ENCODE results near the gene EFHD2.

The EFHD2 gene

DNA sequence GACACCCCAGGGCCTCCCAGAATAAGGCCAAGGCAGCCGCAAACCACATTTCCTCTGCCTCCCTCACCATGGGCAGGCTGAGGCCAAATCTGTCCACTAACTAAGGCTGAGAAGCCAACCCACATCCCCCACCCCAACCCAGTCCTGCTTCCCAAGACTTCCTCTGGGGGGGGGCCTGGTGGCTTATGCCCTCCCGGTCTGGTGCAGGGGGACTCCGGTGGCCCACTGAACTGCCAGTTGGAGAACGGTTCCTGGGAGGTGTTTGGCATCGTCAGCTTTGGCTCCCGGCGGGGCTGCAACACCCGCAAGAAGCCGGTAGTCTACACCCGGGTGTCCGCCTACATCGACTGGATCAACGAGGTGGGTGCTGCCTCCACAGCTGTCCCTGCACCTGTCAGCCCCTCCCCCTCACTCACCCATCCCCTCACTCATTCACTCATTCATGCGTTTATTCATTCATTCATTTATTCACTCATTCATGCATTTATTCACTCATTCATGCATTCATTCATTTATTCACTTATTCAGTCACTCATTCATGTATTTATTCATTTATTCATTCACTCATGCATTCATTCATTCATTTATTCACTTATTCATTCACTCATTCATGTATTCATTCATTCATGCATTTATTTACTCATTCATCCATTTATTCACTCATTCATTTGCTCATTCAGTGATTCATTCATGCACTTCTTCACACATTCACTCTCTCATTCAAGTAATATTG, 35.9 kb downstream of the EFHD2 start:
- no peak overlapping the region for H3K4me3 ChIP-seq (ENCODE audit: low read depth, low read length)
- DNase-seq (ENCODE audit: low read depth), result no peak
- TF ChIP-seq, protein P1, sequence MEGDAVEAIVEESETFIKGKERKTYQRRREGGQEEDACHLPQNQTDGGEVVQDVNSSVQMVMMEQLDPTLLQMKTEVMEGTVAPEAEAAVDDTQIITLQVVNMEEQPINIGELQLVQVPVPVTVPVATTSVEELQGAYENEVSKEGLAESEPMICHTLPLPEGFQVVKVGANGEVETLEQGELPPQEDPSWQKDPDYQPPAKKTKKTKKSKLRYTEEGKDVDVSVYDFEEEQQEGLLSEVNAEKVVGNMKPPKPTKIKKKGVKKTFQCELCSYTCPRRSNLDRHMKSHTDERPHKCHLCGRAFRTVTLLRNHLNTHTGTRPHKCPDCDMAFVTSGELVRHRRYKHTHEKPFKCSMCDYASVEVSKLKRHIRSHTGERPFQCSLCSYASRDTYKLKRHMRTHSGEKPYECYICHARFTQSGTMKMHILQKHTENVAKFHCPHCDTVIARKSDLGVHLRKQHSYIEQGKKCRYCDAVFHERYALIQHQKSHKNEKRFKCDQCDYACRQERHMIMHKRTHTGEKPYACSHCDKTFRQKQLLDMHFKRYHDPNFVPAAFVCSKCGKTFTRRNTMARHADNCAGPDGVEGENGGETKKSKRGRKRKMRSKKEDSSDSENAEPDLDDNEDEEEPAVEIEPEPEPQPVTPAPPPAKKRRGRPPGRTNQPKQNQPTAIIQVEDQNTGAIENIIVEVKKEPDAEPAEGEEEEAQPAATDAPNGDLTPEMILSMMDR (IDR thresholded peaks at IDR 0.05; ENCODE audit: low read depth, low read length, missing control alignments), result no peak

DNA sequence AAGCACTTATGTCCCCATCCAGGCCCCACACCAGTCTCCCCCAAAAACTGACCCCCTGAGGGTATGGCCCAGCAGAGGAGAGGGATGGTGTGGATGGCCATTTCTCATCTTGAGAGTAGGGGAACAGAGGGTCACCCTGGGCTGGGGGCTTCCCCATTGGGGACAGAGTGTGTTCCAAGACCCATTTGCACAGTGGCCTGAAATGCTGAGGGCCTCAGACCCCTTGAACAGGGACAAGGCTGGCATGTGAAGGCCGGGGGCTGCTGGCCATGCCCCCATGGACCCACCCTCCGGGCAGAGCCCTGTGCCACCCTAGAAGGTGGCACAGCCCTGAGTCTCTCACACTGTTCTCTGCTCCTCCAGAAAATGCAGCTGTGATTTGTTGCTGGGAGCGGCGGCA, 36.5 kb downstream of the EFHD2 start:
- TF ChIP-seq, protein P1 (IDR thresholded peaks at IDR 0.05; ENCODE audit: low read depth, low read length, missing control alignments), result no peak
- no peak for DNase-seq (ENCODE audit: low read depth)
- H3K4me3 ChIP-seq (ENCODE audit: low read depth, low read length), result no peak overlapping the region

DNA sequence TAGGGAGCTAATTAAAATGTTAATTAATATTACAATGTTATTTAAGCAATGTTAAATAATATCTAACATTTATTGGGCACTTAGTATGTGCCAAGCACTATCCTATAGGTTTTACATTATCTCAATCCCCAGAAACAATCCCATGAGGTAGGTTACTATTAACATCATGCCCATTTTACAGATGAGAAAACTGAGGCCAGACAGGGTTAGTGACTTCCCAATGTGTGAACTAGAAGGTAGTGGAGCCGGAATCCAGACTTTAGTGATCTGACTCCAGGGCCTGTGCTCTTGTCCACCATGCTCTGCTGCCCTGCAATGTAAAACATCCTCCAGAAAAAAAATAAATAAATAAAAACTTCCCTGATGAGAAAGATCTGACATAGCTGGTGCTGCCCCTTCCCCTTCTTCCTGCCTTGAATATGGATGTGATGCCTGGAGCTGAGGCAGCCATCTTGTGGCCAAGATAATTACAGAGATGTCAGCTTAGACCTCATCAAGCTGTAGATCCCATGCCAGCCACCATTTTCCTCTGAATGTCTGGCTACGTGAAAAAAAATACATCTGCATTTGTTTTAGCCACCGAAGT, 39.3 kb downstream of the EFHD2 start:
- DNase-seq (ENCODE audit: low read depth), result no peak
- TF ChIP-seq, protein P1 (IDR thresholded peaks at IDR 0.05; ENCODE audit: low read depth, low read length, missing control alignments), result no peak
- no peak overlapping the region for H3K4me3 ChIP-seq (ENCODE audit: low read depth, low read length)

DNA sequence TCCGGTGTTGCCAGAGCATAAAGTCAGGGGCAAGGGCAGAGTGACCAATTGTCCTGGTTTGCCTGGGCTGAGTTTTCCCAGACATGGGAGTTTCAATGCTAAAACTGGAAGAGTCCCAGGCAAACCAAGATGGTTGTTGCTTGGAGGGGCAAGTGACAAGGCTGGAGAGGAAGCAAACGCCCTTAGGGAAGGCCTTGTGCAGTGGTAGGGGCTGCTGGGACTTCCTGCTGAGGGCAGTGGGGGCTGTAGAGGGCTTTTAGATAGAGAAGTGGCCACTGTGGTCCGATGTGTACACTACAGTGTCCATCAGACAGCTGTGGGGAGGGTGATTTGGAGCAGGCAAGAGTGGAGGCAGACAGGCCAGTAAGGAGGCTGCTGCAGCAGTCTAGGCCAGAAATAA, 39.9 kb downstream of the EFHD2 start:
- H3K4me3 ChIP-seq (ENCODE audit: low read depth, low read length), result no peak overlapping the region

DNA sequence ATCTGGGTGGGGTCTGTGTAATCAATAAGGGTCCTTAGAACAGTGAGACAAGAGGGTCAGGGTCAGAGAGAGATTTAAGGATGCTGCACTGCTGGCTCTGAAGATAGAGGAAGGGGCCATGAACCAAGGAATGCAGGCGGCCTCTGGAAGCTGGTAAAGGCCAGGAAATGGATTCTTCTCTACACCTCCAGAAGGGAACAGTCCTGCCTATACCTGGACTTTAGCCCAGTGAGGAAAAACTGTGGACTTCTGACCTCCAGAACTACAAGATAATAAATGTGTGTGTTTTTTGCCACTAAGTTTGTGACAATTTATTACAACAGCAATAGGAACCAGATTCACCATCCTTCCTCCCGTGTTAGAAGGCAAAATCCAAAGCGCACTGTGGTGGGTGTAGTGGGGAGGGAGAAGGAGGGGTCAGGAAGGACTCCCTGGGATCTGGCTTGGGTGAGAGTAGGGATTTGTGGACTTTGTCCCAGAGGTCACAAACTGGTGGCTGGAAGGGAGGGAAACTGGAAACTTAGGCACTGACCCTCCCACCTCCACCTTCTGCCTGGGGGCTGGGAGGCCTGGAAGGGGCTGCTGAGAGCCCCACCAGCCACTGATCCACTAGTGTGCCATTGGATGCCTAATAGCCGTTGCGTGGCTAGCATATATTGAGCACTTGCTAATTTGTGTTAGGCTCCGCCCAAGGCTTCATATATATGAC, 41.5 kb downstream of the EFHD2 start:
- DNase-seq (ENCODE audit: low read depth), result no peak
- no peak overlapping the region for H3K4me3 ChIP-seq (ENCODE audit: low read depth, low read length)
- TF ChIP-seq, protein P1 (IDR thresholded peaks at IDR 0.05; ENCODE audit: low read depth, low read length, missing control alignments), result no peak

More for the DNA sequence above, 39.9 kb downstream of the EFHD2 start:
- TF ChIP-seq, protein P1 (IDR thresholded peaks at IDR 0.05; ENCODE audit: low read depth, low read length, missing control alignments), result no peak
- DNase-seq (ENCODE audit: low read depth), result no peak

DNA sequence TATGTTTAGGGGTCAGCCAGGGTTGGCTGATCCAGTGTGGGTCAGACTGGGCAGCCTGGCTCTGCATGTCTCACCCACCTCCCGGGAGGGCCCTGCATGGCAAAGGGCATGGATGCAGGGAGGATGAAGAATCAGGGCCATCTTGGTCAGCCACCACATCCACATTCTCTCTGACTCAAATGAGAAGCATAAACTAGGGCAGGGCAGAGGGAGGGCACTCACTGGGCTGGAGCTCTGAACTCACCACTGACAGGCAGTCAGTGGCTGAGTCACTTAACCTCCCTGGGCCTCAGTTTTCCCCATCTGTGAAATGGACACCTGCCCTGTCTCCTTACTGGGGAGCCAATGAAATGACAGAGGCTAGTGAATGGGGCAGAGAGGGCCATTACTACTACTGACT, 42.5 kb downstream of the EFHD2 start:
- DNase-seq (ENCODE audit: low read depth), result no peak
- TF ChIP-seq, protein P1 (IDR thresholded peaks at IDR 0.05; ENCODE audit: low read depth, low read length, missing control alignments), result no peak
- no peak overlapping the region for H3K4me3 ChIP-seq (ENCODE audit: low read depth, low read length)

Measured in GM12864 (cell line).